ENCODE results near the gene PAQR7. TPM values are rescaled to one million over a fixed set of nuclear protein-coding genes. Genes with fewer than 3 reads are reported as not detected.

Gene PAQR7
- total RNA-seq, 1 experiment from 2014 or later = 6.4 TPM

DNA sequence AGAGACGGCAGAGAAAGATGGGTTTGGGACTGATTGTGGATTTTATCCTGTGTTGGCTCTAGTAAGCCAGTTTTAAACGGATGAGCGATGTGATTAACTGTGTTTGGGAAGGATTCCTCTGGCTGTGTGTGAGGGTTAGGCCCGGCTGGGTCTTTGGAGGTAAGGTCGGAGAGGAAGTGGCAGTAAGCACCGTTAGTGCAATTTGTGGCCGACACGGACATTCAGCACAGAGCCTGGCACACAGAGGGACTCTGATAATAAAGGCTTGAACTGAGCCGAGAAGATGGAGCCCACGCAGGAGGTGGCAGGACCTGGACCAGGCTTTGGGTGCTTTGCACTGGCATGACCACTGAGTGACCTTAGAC, 54.4 kb downstream of the PAQR7 start:
- peaks cover 11% of the 10 kb centered on the region; the same call in 1 of the 2 replicates for H4K20me1 ChIP-seq (ENCODE audit: low read length)
- TF ChIP-seq EZH2phosphoT487 (IDR thresholded peaks at IDR 0.05; ENCODE audit: borderline replicate concordance, low read length) = no peak
- no peak for TF ChIP-seq CTCF (conservative IDR thresholded peaks at IDR 0.05; ENCODE audit: low read depth, low read length)
- no peak for TF ChIP-seq EZH2 (IDR thresholded peaks at IDR 0.05; ENCODE audit: low read length, unreplicated experiment)
- H3K4me2 ChIP-seq (ENCODE audit: low read length) = peak overlapping the region; percentile 93
- no peaks in the 10 kb centered on the region for H3K27me3 ChIP-seq (ENCODE audit: low read length)
- no peaks in the 10 kb centered on the region for H3K9me2 ChIP-seq (replicated peaks; ENCODE audit: low read length)
- peaks cover 23% of the 10 kb centered on the region for H3K4me1 ChIP-seq (ENCODE audit: insufficient read depth, low read length)
- H3K9ac ChIP-seq (ENCODE audit: low read length) = peak overlapping the region; percentile 89
- TSS peak; percentile 15 for BruUV-seq (replicated peaks)
- H3K9me3 ChIP-seq (ENCODE audit: low read length) = no peaks in the 10 kb centered on the region
- peaks cover 41% of the 10 kb centered on the region for H3K79me2 ChIP-seq (ENCODE audit: low read length)
- no peak for ATAC-seq
- peak overlapping the region; percentile 93 for H3K4me3 ChIP-seq (ENCODE audit: low read length)
- H3K36me3 ChIP-seq (ENCODE audit: low read depth, low read length) = peaks cover 2% of the 10 kb centered on the region; the same call in 1 of the 2 replicates
- H3K27ac ChIP-seq (ENCODE audit: low read length) = no peak overlapping the region
- CTCF ChIA-PET = interaction anchor here (0.9 kb wide), 1 partner anchor 212 kb away, joined by 3 read pairs; no protein-coding TSS in a partner anchor
- DNase-seq = peak; percentile 6
- intact Hi-C loops (cut with micrococcal nuclease) = loop anchor here (5.0 kb wide), 1 partner anchor 176 kb away; the partner anchor contains the start of gene PAFAH2
- peak overlapping the region; percentile 88 for H2AFZ ChIP-seq (ENCODE audit: low read length)
- POLR2A ChIA-PET (ENCODE audit: unreplicated experiment) = no interaction called here
- H3F3A ChIP-seq (ENCODE audit: low read length, unreplicated experiment) = no peaks in the 10 kb centered on the region

GRCh38 chr1:25820247-25821111, 55.0 kb downstream of the PAQR7 start:
- Histone ChIP-seq H3K27ac (ENCODE audit: low read length) (peak overlapping the region; percentile 41), H3F3A (ENCODE audit: low read length, unreplicated experiment) (no peaks in the 10 kb centered on the region), H3K9me2 (replicated peaks; ENCODE audit: low read length) (no peaks in the 10 kb centered on the region), H3K9ac (ENCODE audit: low read length) (peak overlapping the region; percentile 89), H3K79me2 (ENCODE audit: low read length) (peaks cover 41% of the 10 kb centered on the region), H3K4me3 (ENCODE audit: low read length) (peak overlapping the region; percentile 93), H3K4me1 (ENCODE audit: insufficient read depth, low read length) (peaks cover 23% of the 10 kb centered on the region), H3K9me3 (ENCODE audit: low read length) (no peaks in the 10 kb centered on the region), H3K4me2 (ENCODE audit: low read length) (peak overlapping the region; percentile 93), H3K36me3 (ENCODE audit: low read depth, low read length) (no peaks in the 10 kb centered on the region), H4K20me1 (ENCODE audit: low read length) (peaks cover 11% of the 10 kb centered on the region; the same call in 1 of the 2 replicates), H3K27me3 (ENCODE audit: low read length) (no peaks in the 10 kb centered on the region), H2AFZ (ENCODE audit: low read length) (peak overlapping the region; percentile 88)
- ChIA-PET POLR2A (ENCODE audit: unreplicated experiment) (interaction anchor here (0.6 kb wide), 4 partner anchors 20 to 1338 kb away, joined by 3 to 16 read pairs (median 5); partner anchors contain the start of gene PAFAH2), CTCF (interaction anchor here (0.9 kb wide), 1 partner anchor 212 kb away, joined by 3 read pairs; no protein-coding TSS in a partner anchor)
- no TSS peak for BruUV-seq (replicated peaks)
- ATAC-seq (peak; percentile 62), DNase-seq (peak; percentile 68)
- intact Hi-C loops (cut with micrococcal nuclease) = loop anchor here (5.0 kb wide), 1 partner anchor 177 kb away; the partner anchor contains the start of gene PAFAH2
- TF ChIP-seq EZH2phosphoT487 (IDR thresholded peaks at IDR 0.05; ENCODE audit: borderline replicate concordance, low read length) (no peak), CTCF (conservative IDR thresholded peaks at IDR 0.05; ENCODE audit: low read depth, low read length) (no peak), EZH2 (IDR thresholded peaks at IDR 0.05; ENCODE audit: low read length, unreplicated experiment) (no peak)

Measured in PC-3 (cell line).